ENCODE data around the gene PAPOLB.

The PAPOLB gene

DNA sequence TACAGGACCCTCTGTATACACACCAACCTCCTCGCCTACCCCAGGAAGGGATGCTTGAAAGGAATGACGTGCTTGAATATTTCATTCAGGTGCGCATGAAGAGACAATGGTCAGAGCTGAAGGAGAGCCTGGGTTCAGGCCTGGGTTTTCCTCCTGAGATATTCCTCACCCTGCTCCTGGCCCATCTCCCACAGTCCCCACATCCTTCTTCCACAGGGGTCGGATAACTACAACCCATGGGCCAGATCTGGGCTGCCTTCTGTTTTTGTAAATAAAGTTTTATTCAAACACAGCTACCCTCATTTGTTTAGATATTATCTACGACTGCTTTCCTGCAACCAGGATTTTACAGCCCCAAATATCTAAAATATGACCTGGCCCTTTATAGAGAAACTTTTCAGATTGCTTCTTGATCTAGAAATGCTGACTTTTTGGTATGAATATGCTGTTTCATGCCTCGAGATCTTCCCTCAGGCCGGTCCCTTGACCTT lies 23.5 kb upstream of the PAPOLB start:
- Histone ChIP-seq H3K9me3 (ENCODE audit: control insufficient read depth, low read length) (no peaks in the 10 kb centered on the region), H3K36me3 (ENCODE audit: control insufficient read depth, insufficient read depth, low read length) (no peaks in the 10 kb centered on the region), H3K4me1 (ENCODE audit: control insufficient read depth, insufficient read depth, low read length) (peaks cover 5% of the 10 kb centered on the region), H3K27me3 (ENCODE audit: control insufficient read depth, insufficient read depth, low read length) (peaks cover 26% of the 10 kb centered on the region), H3K4me3 (ENCODE audit: low read length) (no peak overlapping the region), H3K9ac (ENCODE audit: low read length) (no peak overlapping the region)

DNA sequence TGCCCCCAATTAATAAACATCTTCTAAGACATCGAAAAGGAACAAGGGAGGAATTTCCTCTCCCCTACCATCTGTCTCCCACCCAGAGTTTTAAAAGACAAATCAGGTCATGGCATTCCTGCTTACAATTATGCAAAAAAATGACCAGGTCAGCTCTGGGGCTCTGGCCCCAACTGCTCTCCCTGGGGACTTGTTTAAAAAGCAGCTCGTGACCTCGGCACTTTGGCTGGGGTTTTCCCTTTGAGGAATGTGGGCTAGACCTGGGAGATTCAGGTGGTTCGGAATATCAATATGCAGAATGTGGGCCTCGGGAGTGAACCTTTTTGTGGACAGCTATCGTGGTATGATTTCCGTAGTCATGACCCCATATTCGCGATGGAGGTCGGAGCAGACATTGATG lies 22.3 kb upstream of the PAPOLB start:
- H3K4me3 ChIP-seq (ENCODE audit: low read length) = no peak overlapping the region

DNA sequence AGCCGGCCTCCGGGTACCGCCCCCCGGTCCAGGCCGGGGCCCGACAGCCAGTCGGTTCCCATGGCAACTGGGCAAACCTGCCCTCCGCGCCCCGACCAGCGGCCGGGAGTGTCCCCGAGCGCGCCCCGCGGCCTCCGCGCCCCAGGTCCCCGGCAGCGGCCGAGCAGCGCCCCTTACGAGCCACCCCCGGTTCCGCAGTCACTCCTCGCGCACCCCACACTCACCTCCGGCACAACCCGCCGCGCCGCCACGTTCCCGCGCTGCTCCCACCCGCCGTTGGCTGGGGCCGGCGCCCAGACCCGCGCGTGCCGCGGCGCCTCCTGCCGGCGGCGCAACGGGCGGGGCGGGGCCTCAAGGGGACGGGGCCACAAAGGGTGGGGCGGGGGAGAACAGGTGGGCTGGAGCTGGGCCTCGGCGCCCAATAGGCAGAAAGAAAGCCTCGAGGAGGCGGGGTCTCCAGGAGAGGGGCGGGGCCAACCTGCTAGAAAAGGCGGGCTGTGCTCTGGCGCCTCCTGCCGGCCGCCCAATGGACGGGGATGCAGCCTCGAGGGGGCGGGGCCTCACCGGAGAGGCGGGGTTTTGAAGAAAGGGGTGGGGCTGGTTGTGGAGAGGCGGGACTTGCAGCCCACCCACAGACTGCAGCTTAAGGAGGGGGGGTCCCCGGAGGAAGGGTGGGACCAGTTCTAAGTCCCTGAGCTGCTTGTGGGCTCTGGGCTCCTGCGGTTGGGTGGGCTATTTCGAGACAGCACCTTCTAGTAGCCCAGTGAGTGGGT lies 21.7 kb upstream of the PAPOLB start, which contains the start of gene RADIL:
RADIL (minus strand) TSS at position 345 of the 773 bp plus-strand sequence. CDS start 5,577 bp downstream, outside the sequence.
- Histone ChIP-seq H3K4me1 (ENCODE audit: control insufficient read depth, insufficient read depth, low read length) (peaks cover 5% of the 10 kb centered on the region), H3K36me3 (ENCODE audit: control insufficient read depth, insufficient read depth, low read length) (no peaks in the 10 kb centered on the region), H3K9ac (ENCODE audit: low read length) (no peak within 1 kb of the TSS), H3K4me3 (ENCODE audit: low read length) (no peak within 1 kb of the TSS), H3K9me3 (ENCODE audit: control insufficient read depth, low read length) (no peaks in the 10 kb centered on the region), H3K27me3 (ENCODE audit: control insufficient read depth, insufficient read depth, low read length) (peaks cover 26% of the 10 kb centered on the region)

More for the DNA sequence above, 22.3 kb upstream of the PAPOLB start:
- H3K27me3 ChIP-seq (ENCODE audit: control insufficient read depth, insufficient read depth, low read length) = peaks cover 26% of the 10 kb centered on the region
- H3K4me1 ChIP-seq (ENCODE audit: control insufficient read depth, insufficient read depth, low read length) = peaks cover 5% of the 10 kb centered on the region
- H3K9ac ChIP-seq (ENCODE audit: low read length) = no peak overlapping the region
- no peaks in the 10 kb centered on the region for H3K36me3 ChIP-seq (ENCODE audit: control insufficient read depth, insufficient read depth, low read length)
- no peaks in the 10 kb centered on the region for H3K9me3 ChIP-seq (ENCODE audit: control insufficient read depth, low read length)

DNA sequence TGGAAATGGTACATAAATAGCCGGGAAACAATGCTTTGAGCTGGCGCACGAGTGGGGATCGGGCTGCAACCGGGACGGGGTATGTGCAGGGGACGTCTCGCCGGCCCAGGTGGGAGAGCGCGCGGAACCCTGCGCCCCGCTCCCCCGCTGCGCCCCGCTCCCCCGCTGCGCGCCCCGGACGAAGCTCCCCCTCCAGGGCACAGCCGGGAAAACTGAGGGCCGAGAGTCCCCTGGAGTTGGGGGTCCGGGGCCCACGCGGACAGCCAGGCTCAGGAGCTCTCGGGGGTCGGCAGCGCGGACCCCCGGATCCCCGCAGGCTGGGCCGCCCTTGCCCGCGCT lies 21.2 kb upstream of the PAPOLB start:
- Histone ChIP-seq H3K36me3 (ENCODE audit: control insufficient read depth, insufficient read depth, low read length) (no peaks in the 10 kb centered on the region), H3K9me3 (ENCODE audit: control insufficient read depth, low read length) (no peaks in the 10 kb centered on the region), H3K9ac (ENCODE audit: low read length) (no peak overlapping the region), H3K27me3 (ENCODE audit: control insufficient read depth, insufficient read depth, low read length) (peaks cover 26% of the 10 kb centered on the region), H3K4me1 (ENCODE audit: control insufficient read depth, insufficient read depth, low read length) (peaks cover 5% of the 10 kb centered on the region), H3K4me3 (ENCODE audit: low read length) (no peak overlapping the region)

DNA sequence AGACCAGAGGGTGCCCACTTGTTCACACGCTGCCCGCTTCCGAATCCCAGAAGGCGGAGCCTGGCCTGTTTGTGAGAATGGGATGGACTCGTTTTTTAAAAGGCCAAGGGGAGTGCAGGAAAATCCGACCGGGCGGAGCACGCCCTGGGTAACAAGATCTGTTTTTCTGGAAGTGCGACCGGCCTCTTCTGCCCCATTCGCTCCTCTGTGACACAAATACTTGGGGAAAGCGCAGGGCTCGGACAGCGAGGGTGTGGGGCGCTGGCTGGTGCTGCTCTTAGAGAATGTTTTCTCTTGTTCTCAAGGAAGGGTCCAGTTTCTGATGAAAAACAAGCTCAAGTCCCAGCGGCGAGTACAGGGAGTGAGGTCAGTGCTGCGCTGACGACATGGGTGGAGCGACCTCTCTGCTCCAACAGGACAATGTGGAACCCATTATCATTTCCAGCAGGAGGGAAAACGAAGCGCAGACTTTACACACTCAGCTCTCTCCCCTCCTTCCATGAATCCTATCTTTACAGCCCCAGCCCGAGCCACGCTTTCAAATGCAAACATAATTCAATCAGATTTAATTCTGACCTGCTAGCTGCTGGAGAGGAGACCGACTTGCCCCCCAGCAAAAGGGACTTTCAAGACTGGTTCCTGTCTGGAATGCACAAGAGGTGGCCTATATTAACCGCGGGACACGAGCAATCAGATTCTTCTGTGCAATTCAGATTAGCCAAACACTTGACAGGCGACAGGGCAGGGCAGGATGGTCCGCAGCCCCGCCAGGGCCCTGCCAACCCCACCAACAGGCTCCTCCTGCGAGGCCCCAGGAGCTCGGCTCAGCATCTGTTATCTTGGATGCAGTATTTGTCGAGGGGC lies 20.6 kb upstream of the PAPOLB start:
- no peak overlapping the region for H3K4me3 ChIP-seq (ENCODE audit: low read length)
- peak overlapping the region; percentile 39 for H3K9ac ChIP-seq (ENCODE audit: low read length)
- H3K9me3 ChIP-seq (ENCODE audit: control insufficient read depth, low read length) = no peaks in the 10 kb centered on the region
- peaks cover 5% of the 10 kb centered on the region for H3K4me1 ChIP-seq (ENCODE audit: control insufficient read depth, insufficient read depth, low read length)
- peaks cover 26% of the 10 kb centered on the region for H3K27me3 ChIP-seq (ENCODE audit: control insufficient read depth, insufficient read depth, low read length)
- no peaks in the 10 kb centered on the region for H3K36me3 ChIP-seq (ENCODE audit: control insufficient read depth, insufficient read depth, low read length)

DNA sequence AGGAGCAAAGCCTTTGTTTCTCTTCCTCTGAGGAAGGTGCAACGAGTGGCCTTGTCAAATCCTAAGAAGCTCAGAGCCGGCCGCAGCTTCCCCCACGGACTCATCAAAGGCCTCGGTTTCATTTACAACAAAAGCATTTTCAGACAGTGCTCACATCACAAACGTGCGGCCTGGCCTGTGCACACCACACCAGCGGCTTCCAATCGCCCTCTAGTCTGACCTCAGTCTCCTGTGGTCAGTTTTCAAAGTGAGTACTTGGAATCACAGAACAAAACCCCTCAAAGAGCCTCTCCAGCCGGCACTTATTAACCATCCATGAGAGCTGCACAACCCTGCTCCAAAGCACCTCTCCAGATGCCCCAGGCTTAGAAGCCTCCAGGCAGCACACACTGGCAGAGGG lies 18.4 kb upstream of the PAPOLB start:
- Histone ChIP-seq H3K9ac (ENCODE audit: low read length) (no peak overlapping the region), H3K4me3 (ENCODE audit: low read length) (no peak overlapping the region)

DNA sequence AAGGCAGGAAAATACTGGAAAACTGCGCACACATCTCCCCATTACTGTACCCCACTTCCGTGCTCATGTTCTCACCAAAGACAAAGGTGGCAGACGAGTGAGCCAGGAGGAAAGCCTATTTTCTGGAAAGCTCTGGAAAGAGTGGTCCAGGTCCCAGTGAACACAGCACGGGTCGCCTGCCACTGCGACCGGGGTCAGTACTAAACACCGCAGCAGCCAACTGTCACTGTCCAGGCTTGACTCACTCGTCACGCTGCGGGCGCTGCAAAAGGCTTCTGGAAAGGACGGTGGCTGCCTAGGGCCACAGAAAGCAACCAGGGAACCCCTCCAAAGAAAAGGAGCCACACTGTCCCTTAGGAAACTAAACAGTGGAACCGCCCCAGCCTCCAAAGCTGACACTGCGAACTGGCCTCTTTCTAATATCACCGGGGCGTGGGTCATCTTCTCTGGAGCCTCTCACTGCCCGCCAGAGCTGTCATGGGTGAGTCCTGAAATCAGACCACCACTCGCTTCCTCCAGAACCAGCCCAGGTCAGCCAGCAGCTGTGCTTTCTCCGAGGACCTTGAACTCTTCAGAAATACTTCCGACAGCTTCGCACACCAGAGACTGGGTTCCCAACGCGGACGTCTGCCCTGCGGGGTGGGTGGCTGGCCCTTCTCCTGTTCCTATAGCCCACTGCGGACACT lies 17.7 kb upstream of the PAPOLB start:
- peaks cover 5% of the 10 kb centered on the region for H3K4me1 ChIP-seq (ENCODE audit: control insufficient read depth, insufficient read depth, low read length)
- no peak overlapping the region for H3K9ac ChIP-seq (ENCODE audit: low read length)
- no peaks in the 10 kb centered on the region for H3K9me3 ChIP-seq (ENCODE audit: control insufficient read depth, low read length)
- H3K27me3 ChIP-seq (ENCODE audit: control insufficient read depth, insufficient read depth, low read length) = peaks cover 23% of the 10 kb centered on the region
- H3K36me3 ChIP-seq (ENCODE audit: control insufficient read depth, insufficient read depth, low read length) = no peaks in the 10 kb centered on the region
- H3K4me3 ChIP-seq (ENCODE audit: low read length) = no peak overlapping the region

More for the DNA sequence above, 18.4 kb upstream of the PAPOLB start:
- Histone ChIP-seq H3K4me1 (ENCODE audit: control insufficient read depth, insufficient read depth, low read length) (peaks cover 5% of the 10 kb centered on the region), H3K9me3 (ENCODE audit: control insufficient read depth, low read length) (no peaks in the 10 kb centered on the region), H3K27me3 (ENCODE audit: control insufficient read depth, insufficient read depth, low read length) (peaks cover 24% of the 10 kb centered on the region), H3K36me3 (ENCODE audit: control insufficient read depth, insufficient read depth, low read length) (no peaks in the 10 kb centered on the region)

DNA sequence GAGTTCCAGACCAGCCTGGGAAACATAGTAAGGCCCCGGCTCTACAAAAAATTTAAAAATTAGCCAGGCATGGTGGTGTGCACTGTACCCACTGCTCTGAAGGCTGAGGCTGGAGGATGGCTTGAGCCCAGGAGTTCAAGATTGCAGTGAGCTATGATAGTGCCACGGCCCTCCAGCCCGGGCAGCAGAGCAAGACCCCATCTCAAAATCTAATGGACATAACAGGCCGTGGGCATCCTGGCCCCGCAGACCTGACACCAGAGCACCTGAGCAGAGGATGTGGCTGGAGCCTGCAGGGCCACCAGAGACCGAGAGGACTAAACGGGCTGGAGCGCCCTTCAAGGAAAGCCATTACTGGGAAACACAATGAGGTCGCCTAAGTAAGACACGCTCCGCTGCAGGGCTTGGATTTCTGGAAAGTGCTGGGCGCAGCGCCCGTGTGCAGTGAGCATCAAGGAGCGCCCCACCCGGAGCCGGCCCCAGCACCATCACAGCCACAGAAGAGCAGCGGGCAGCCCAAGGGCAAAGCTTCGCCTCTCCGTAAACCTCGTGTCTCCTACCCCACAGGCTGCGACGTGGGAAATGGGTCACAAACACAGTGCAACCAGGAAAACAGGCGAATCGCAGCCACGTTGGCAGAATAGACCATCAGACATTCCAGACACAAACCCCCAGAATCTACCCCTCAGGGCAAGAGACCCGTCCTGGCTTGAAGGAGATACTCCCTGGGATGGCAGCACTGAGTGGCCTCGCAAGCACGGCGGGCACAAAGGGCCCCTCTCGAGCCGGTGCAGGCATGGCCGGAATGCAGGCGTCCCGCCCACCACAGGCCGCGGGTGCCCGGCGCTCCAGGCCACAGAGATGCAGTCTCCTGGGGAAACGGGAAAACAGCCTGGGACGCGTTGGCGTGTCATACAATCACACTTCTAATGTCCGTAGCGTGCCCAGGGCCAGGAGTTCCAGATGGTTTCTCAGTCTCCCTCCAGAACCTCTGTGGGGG lies 16.8 kb upstream of the PAPOLB start:
- peaks cover 5% of the 10 kb centered on the region for H3K4me1 ChIP-seq (ENCODE audit: control insufficient read depth, insufficient read depth, low read length)
- no peak overlapping the region for H3K9ac ChIP-seq (ENCODE audit: low read length)
- no peaks in the 10 kb centered on the region for H3K9me3 ChIP-seq (ENCODE audit: control insufficient read depth, low read length)
- no peaks in the 10 kb centered on the region for H3K36me3 ChIP-seq (ENCODE audit: control insufficient read depth, insufficient read depth, low read length)
- H3K4me3 ChIP-seq (ENCODE audit: low read length) = no peak overlapping the region
- H3K27me3 ChIP-seq (ENCODE audit: control insufficient read depth, insufficient read depth, low read length) = peaks cover 19% of the 10 kb centered on the region

DNA sequence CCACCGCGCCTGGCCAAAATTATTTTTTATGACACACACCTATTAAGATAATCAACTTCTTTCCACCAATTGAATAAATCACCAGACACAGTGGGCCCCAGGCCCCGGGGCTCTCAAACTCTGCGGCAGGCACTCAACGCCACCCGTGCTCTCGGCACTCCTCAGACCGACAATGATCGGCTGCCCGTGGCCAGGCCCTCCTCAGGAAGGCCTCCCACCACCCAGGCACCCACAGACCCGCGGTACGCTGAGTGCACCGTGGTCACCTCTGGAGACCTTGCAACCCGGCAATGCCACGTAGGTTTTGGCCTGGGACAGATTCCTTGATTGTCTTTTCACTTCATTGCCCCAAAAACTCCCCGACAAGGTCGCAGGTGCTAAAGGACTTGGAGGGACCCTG lies 14.8 kb upstream of the PAPOLB start:
- H3K9me3 ChIP-seq (ENCODE audit: control insufficient read depth, low read length) = no peaks in the 10 kb centered on the region
- no peak overlapping the region for H3K4me3 ChIP-seq (ENCODE audit: low read length)
- H3K4me1 ChIP-seq (ENCODE audit: control insufficient read depth, insufficient read depth, low read length) = no peaks in the 10 kb centered on the region
- no peak overlapping the region for H3K9ac ChIP-seq (ENCODE audit: low read length)
- no peaks in the 10 kb centered on the region for H3K27me3 ChIP-seq (ENCODE audit: control insufficient read depth, insufficient read depth, low read length)
- no peaks in the 10 kb centered on the region for H3K36me3 ChIP-seq (ENCODE audit: control insufficient read depth, insufficient read depth, low read length)

DNA sequence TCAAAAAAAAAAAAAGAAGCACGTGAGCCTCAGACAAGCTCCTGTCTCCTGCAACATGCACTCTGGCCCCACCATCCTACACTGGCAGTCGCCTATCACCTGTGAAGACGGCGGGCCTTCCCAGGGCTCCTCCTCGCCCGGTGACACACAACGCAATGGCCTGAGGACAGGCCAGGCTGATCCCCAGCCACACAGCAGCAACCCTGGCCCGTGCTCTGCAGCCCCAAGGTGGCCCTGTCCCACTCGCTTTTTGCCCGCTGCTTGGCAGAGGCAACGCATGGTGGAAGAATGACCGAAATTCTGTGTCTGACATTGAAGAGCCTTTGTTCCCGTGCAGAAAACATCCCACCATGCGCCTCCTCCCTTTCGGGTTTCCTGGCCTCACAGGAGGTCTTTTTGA lies 13.6 kb upstream of the PAPOLB start:
- Histone ChIP-seq H3K4me1 (ENCODE audit: control insufficient read depth, insufficient read depth, low read length) (no peaks in the 10 kb centered on the region), H3K4me3 (ENCODE audit: low read length) (no peak overlapping the region), H3K36me3 (ENCODE audit: control insufficient read depth, insufficient read depth, low read length) (no peaks in the 10 kb centered on the region), H3K9me3 (ENCODE audit: control insufficient read depth, low read length) (no peaks in the 10 kb centered on the region), H3K27me3 (ENCODE audit: control insufficient read depth, insufficient read depth, low read length) (no peaks in the 10 kb centered on the region), H3K9ac (ENCODE audit: low read length) (no peak overlapping the region)

Data from mucosa of stomach (tissue), 1 donor.